Fibroblast of skin of left quadriceps (primary cell): Measurements from ENCODE around the gene LAMA2.

Source experiments
- DNase-seq, 2 experiments: peaks; one replicate each; pipeline ENCODE4 v3.0.0-alpha.2; 2013; ENCODE audit warnings: low read depth in 2 of 2

Gene LAMA2

DNA sequence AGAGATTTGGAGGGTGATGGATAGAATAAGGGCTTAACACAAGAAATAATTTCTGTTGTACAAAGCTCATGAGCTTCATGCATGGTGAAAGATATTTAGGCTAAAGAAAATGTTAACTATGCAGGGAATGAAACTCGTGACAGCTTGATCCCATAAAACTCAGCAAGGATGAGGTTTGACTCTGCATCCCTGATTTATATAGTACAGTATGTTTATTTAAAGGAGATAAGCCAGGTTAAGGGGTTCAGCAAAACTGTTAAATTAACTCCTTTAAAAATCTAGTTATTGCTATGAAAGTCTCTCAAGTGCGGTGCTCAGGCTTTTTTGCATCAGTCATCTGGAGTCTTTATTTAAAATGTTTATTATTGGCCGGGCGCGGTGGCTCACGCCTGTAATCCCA is 326.4 kb downstream of the LAMA2 start:
- peak in 1 of 2 experiments; percentile 20 for DNase-seq

DNA sequence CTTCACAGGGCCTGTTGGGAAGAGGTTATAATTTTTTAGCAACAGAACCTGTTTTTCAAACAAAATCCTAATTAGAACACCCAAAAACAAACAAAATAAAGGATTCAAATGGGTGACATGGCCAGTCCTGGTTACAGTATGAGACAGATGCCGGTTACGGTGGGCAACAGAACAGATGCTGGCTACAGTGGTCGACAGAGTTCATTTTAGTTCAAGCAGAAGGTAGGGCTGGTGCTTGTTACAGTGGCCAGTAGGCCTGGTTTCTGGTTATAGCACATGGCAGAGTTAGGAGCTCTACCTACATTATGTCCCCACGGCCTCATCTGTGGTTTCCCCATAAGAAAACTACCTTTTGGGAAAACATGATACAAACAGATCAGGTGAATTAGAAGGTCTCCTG is 327.7 kb downstream of the LAMA2 start:
- no peak for DNase-seq

- no peak for DNase-seq
These were observed 328.7 kb downstream of the LAMA2 start for GRCh38 chr6:129211626-129212025.

GRCh38 chr6:129212081-129212480 is 329.1 kb downstream of the LAMA2 start:
- DNase-seq, result no peak

- no peak for DNase-seq
These were observed 332.3 kb downstream of the LAMA2 start for GRCh38 chr6:129215246-129215645.

- no peak for DNase-seq
These were observed 333.1 kb downstream of the LAMA2 start for GRCh38 chr6:129215916-129216520.

DNA sequence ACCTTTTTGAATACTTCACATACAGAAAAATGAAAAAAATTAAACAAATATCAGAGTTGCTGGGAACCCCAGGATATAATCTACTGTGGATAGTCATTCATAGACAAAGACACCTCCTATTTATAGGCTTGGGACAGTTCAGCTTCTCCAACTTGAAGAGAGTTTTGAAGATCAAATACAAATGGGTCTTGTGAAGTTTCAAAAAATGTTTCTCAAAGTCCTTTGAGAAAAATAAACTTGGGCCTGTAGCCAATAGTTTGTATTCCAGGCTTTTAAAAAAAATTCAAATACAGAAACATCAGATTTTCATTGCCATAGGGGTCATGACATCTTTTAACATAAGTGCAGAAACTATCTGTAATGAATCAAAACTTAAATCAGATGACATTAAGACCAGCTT is 334.8 kb downstream of the LAMA2 start:
- DNase-seq, result no peak

DNA sequence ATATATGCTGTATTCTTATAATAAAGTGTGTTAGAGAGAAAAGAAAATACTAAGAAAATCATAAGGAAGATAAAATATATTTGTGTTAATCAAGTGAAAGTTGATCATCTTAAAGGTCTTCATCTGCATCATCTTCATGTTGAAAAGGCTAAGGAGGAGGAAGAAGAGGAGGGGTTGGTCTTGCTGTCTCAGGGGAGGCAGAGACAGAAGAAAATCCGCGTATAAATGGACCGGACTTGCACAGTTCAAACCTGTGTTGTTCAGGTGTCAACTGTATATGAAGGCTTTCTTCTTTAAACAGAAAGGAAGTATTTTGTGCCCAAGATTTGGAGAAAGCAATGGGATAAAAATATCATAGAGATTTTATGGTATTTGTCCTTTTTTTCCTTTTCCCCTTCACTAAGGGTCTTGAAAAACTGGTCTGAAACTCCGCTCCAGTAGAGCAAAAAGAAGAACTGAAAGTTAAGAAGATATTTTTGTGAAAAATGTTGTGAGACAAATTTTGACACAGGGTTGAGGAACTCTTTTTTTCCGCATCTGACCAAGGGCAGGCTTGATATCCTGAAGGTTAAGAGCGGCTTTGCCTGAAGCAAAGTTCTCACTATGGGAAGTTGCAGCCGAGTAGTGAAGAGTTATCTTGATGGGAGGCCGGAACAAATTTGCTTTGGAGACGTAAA is 350.7 kb downstream of the LAMA2 start:
- DNase-seq, result no peak

- DNase-seq, result no peak
These were observed 352.4 kb downstream of the LAMA2 start for GRCh38 chr6:129235167-129236000.

DNA sequence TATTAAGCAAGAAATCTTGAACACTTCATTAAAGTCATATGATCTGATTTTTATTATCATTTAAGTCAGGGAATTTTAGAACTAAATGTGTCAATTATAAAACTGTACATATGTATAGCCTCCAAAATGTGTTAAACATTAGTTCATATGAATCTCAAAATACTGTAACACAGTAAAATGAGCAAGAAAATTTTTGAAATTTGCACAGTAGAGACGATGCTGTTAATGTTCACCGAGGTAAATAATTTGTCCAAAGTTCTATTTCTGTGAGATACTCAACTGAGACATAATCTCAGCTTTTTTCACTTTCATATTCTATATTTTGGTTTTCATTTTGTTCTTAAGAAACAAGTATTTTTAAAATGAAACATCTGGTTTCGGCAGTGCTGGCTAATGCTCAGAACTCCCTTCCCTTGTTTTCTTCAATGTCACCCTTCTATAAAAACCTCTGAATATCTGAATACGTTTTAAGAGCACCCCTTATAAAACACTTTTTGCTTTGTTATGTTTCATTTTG is 353.1 kb downstream of the LAMA2 start:
- no peak for DNase-seq

DNA sequence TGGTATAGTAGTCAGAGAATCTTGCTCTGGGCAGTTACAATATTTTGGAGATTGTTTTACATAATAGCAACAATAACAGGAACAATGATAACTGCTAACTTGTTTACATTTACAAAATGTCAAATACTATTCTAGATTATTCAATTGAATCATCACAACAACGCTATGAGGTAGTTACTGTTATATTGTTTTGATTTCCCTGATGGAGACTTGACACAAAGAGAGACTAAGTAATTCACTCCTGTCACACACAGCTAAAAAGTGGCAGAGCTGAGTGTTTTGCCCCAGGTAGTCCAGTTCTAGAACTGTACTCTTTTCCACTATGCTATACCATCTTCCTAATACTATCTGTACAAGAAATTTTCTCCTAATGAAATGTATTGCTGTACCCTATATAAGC is 356.1 kb downstream of the LAMA2 start:
- no peak for DNase-seq

DNA sequence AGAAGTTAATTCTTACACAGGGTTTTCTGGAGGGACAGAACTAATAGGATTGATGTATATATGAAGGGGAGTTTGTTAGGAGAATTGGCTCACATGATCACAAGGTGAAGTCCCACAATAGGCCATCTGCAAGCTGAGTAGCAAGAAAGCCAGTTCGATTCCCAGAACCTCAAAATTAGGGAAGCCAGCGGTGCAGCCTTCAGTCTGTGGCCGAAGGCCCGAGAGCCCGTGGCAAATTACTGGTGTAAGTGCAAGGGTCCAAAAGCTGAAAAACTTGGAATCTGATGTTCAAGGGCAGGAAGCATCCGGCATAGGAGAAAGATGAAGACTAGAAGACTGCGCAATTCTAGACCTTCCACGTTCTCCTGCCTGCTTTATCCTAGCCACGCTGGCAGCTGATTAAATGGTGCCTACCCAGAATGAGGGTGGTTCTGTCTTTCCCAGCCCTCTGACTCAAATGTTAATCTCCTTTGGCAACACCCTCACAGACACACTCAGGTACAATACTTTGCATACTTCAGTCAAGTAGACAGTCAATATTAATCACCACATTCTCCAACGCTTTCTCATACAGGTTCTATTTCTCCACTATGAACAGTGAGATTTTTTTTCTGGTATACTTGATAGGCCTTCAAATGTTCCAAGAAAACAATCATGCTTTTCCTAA is 357.0 kb downstream of the LAMA2 start:
- no peak for DNase-seq

GRCh38 chr6:129240492-129240853 is 357.5 kb downstream of the LAMA2 start:
- DNase-seq, result no peak

DNA sequence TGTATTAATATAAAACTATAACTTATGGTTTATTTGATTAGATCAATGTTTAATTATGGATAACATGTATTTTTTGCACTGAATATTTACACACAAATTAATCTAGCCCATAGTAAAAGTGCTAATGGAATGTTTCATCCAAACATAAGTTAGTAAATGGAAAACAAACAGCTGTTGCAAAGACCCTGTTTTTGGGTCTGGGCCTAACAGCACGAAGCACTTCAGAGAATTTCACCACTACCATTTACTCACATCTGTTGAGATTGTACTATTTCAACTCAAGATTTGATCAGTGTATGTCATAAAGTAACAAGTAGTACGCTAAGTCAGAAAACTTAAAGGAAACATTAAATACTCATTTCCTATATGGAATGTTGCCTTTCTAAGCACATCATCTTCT is 359.6 kb downstream of the LAMA2 start:
- no peak for DNase-seq

DNA sequence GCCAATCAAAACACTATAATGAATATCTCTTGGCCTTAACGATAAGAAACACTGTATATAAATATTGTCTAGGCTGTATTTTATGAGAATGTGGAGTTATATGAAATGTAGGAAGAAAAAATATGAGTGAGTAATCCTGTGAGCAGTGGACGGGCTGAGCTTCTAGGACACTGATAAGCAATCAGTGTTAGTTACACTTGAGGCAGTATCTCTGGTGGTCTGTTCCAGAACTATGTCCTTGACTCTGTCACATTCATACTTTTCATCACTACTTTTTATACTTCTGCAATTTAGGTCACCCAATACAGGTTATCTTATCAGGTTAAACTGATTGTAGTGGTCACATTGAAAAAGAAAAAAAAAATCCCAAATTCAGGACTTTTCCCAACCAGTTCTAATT is 360.4 kb downstream of the LAMA2 start:
- no peak for DNase-seq

GRCh38 chr6:129248946-129249345 is 366.0 kb downstream of the LAMA2 start:
- no peak for DNase-seq

DNA sequence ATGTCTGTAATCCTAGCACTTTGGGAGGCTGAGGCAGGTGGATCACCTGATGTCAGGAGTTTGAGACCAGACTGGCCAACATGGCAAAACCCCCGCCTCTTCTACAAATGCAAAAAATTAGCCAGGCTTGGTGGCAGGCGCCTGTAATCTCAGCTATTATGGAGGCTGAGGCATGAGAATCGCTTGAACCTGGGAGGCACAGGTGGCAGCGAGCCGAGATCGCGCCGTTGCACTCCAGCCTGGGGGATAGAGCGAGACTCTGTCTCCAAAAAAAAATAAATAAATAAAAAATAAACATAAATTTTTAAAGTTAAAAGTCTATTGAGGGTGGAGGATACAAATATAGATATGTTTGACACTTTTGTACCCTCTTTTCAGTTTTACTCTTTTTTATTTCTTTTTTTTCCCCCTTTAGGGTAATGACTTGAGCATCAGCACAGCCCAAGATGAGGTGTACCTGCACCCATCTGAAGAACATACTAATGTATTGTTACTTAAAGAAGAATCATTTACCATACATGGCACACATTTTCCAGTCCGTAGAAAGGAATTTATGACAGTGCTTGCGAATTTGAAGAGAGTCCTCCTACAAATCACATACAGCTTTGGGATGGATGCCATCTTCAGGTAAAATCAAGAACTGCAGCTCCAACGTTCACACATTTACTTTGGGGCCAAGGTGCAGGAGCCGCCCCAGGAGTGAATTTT is 368.9 kb downstream of the LAMA2 start:
- DNase-seq, result peak; percentile 37 to 52

- DNase-seq, result peak; percentile 6 to 10
These were observed 369.6 kb downstream of the LAMA2 start for GRCh38 chr6:129252377-129253071.

DNA sequence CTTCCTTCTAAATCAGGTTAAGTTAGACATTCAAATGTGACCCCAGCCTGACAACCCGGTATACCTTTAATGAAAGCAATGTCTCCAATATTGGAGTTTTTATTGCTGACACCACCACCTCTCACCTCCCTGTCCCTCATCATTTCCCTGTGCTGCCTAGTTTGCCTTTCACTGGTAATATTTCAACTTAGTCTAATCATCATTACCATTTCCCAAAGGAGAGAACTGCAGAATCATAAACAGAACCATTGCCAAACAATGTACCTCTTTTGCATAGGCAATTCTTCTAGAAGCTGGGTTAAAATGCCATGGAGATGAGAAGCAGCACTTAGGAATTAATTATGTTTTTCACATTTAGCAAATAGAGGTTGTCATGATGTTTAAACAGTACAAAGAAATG is 370.3 kb downstream of the LAMA2 start:
- DNase-seq, result no peak

DNA sequence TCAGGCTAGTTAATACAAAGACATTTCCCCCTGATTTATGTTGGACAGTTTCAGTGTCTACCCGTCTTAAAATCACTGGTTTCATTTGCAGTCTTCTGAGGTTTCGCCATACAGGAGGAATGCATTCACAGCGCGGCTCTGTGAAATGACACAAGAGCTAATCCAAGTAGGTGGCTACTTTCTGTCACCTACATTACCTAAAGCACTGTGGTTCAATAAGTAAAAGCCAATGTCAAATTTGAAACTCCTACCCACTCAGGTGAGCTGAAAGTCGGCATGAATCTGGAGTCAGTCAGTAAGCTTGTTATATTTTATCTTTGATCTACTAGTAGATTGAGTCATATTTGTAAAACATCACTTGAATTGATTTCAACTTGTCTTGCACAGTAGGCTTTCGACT is 370.8 kb downstream of the LAMA2 start:
- DNase-seq, result no peak

- no peak for DNase-seq
These were observed 374.3 kb downstream of the LAMA2 start for GRCh38 chr6:129257196-129257595.
